Ovary (tissue), 9 donors: ENCODE data around the gene SGCD. TPM values are rescaled to one million over a fixed set of nuclear protein-coding genes. Genes with fewer than 3 reads are reported as not detected.

ENCODE experiments used
- DNase-seq, 5 donors: peaks; one replicate each; pipeline ENCODE4 v3.0.0-alpha.2; 2019 to 2020
- H3K27ac ChIP-seq, 2 donors: fragments of 200-600 bp; one replicate each; pipeline versions ENCODE4 v1.5.1 to v1.8.0; 2019 to 2022
- H3K27me3 ChIP-seq: fragments of 200-600 bp; one replicate; pipeline ENCODE4 v1.8.0; 2022
- H3K36me3 ChIP-seq: fragments of 200-600 bp; sonication (generic); one replicate; pipeline ENCODE4 v1.5.1; 2019
- H3K4me1 ChIP-seq: one replicate; pipeline ENCODE4 v1.8.1; 2013; ENCODE audit warnings: mild to moderate bottlenecking, moderate library complexity; ENCODE audit not compliant: insufficient read depth
- H3K4me3 ChIP-seq: fragments of 200-600 bp; sonication (generic); one replicate; pipeline ENCODE4 v1.5.1; 2017
- H3K9me3 ChIP-seq, 2 donors: fragments of 200-600 bp in 1 of 2; sonication (generic) in 1 of 2; one replicate each; pipeline versions ENCODE4 v1.5.1 to v1.8.1; 2013 to 2019; ENCODE audit warnings: mild to moderate bottlenecking in 1 of 2, moderate library complexity in 1 of 2
- EP300 ChIP-seq: sonication (generic); formaldehyde crosslinking; IDR thresholded peaks from one replicate; pipeline ENCODE4 v1.6.1; 2017; ENCODE audit warnings: antibody characterized with exemption
- POLR2A ChIP-seq: fragments of 450-650 bp; IDR thresholded peaks from one replicate; pipeline ENCODE4 v1.6.1; 2017; ENCODE audit warnings: antibody characterized with exemption, mild to moderate bottlenecking, moderate library complexity
- WGBS, 3 donors: extraction: QIAGEN DNeasy Blood & Tissue Kit in 1 of 3; methylation state at CpG; one replicate each; pipeline versions ENCODE4 v1.1.5 to v1.1.7; 2013 to 2017; 5-methylcytosine and 5-hydroxymethylcytosine counted together
- intact Hi-C, 4 donors: fragments of 100-400 bp; cut with DNase I; formaldehyde crosslinking; loops; one replicate each; pipeline versions ENCODE4 v1.11.0 to v1.15.1; 2022 to 2023
- polyA plus RNA-seq, 2 donors: library from polyadenylated mRNA; stranded (reverse); fragments of 200-250 nt in 1 of 2; fragments of 350-450 nt in 1 of 2; fragmentation: Illumina TruSeq in 1 of 2; extraction: RNeasy Lipid Tissue Mini Kit (QIAGEN cat#74804) in 1 of 2; gene quantifications; one replicate each; pipeline ENCODE4 v1.2.3, GENCODE V29; 2013 to 2014
- total RNA-seq, 7 donors: library from RNA; depleted of rRNA in 2 of 7; stranded (reverse); fragments of >200 nt in 2 of 7; fragmentation: NEBNext Ultra II Directional in 3 of 7; extraction: Animal tissue kit (Norgen Biotek cat#: 25700) in 3 of 7; gene quantifications; one replicate each; pipeline versions ENCODE4 v1.1.0 to v1.2.4, GENCODE V29; 2016 to 2023
- TF ChIP-seq, protein P1 (sequence below), 3 donors: fragments of 450-650 bp in 2 of 3; fragments of 200-600 bp in 1 of 3; IDR thresholded peaks; one replicate each; pipeline versions ENCODE4 v1.5.1 to v1.8.0; 2016 to 2022; ENCODE audit warnings: antibody characterized with exemption in 3 of 3, mild to moderate bottlenecking in 1 of 3
- donor health status: DM: no; HTN: no; CAD: no; lungs with moderate emphysema.
- donor health status: DM: no; HTN: no; CAD: no.
- donor health status: Bipolar disorder and iron deficiency.
- donor health status: DM: yes; HTN: yes; CAD: no.
- donor health status: DM: no; HTN: no; CAD: no.
- donor health status: DM: yes; HTN: yes; CAD: no.

The SGCD gene
- total and polyA plus RNA-seq, 9 donors: 3.7 to 24.0 (median 12.9) TPM

DNA sequence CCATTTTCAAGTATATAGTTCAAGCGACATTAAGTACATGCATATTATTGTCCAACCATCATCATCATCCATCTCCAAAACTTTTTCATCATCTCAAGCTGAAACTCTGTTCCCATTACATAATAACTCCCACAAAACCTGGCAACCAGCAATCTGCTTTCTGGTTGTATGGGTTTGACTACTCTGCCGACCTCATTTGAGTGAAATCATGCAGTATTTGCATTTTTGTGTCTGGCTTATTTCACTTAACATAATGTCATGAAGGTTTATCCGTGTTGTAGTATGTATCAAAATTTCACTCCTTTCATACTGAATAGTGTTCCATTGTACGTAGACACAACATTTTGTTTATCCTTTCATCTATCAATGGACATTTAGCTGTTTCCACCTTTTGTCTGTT, 74.8 kb downstream of the SGCD start:
- no peaks in the 10 kb centered on the region for H3K9me3 ChIP-seq
- H3K36me3 ChIP-seq: no peaks in the 10 kb centered on the region
- 41 to 54% (median 47%) methylated on average over 4 of the region's 4 CpGs for WGBS, 3 donors
- no peaks in the 10 kb centered on the region for H3K27me3 ChIP-seq
- DNase-seq: no peak
- intact Hi-C loops: no loop called here
- H3K4me3 ChIP-seq: no peak overlapping the region
- H3K4me1 ChIP-seq: peaks cover 10% of the 10 kb centered on the region
- TF ChIP-seq, protein P1, sequence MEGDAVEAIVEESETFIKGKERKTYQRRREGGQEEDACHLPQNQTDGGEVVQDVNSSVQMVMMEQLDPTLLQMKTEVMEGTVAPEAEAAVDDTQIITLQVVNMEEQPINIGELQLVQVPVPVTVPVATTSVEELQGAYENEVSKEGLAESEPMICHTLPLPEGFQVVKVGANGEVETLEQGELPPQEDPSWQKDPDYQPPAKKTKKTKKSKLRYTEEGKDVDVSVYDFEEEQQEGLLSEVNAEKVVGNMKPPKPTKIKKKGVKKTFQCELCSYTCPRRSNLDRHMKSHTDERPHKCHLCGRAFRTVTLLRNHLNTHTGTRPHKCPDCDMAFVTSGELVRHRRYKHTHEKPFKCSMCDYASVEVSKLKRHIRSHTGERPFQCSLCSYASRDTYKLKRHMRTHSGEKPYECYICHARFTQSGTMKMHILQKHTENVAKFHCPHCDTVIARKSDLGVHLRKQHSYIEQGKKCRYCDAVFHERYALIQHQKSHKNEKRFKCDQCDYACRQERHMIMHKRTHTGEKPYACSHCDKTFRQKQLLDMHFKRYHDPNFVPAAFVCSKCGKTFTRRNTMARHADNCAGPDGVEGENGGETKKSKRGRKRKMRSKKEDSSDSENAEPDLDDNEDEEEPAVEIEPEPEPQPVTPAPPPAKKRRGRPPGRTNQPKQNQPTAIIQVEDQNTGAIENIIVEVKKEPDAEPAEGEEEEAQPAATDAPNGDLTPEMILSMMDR (IDR thresholded peaks at IDR 0.05): no peak
- no peak for TF ChIP-seq POLR2A
- no peak for TF ChIP-seq EP300
- no peak overlapping the region for H3K27ac ChIP-seq

DNA sequence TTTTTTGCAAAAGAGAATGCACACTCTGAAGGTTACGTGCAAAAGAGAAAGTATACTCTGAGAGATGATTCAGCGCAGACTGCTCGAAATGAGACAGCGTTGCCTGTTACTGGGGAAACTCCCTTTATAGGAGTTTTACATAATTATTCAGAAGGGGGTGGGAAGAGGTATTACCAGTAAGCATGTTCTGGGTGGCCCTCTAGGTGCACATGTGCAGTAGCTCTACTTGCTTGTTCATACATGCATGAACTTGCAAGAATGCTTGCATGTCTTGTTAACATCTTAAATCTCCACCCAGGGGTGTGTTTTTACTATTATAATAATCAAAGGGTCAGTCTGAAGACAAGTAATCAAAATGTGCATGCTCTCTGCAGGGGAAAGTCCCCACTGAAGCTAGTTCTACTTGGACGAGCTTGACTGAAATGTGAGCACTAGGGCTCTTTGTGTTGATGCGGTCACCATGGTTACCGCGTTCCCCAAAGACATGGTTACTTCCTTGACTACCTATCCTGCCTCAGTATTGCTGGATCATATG, 75.5 kb downstream of the SGCD start:
- TF ChIP-seq EP300: no peak
- TF ChIP-seq, protein P1 (IDR thresholded peaks at IDR 0.05): no peak
- TF ChIP-seq POLR2A: no peak
- WGBS, 3 donors: 51 to 68% (median 53%) methylated on average over 8 of the region's 8 CpGs

DNA sequence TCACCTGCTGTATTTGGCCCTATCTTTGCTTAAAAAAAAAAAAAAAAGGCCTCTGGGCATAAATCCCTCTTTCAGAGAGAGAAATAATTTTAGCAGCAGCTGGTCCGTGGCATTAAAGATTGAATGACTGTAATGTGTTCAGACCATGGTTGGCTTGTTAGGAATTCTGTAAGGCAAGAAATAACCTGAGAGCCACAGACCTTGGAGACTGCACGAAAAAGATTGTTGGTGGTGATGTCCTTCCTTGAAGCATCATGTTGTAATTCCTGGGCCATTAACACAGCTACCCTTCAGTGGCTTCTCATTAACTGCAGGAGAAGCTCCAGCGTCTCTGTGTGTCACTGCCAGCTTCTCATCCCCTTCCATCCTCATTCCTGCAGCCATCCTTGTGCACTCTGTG, 79.0 kb downstream of the SGCD start:
- Histone ChIP-seq H3K27me3 (no peaks in the 10 kb centered on the region), H3K4me1 (peaks cover 11% of the 10 kb centered on the region), H3K4me3 (no peak overlapping the region), H3K36me3 (no peaks in the 10 kb centered on the region), H3K27ac (no peak overlapping the region), H3K9me3 (no peaks in the 10 kb centered on the region)
- TF ChIP-seq EP300: no peak
- TF ChIP-seq, protein P1 (IDR thresholded peaks at IDR 0.05): no peak
- no peak for TF ChIP-seq POLR2A
- intact Hi-C loops: no loop called here
- 58 to 75% (median 71%) methylated on average over 3 of the region's 3 CpGs for WGBS, 3 donors
- no peak for DNase-seq

More for the DNA sequence above, 75.5 kb downstream of the SGCD start:
- intact Hi-C loops: no loop called here
- Histone ChIP-seq H3K27me3 (no peaks in the 10 kb centered on the region), H3K27ac (no peak overlapping the region), H3K4me3 (no peak overlapping the region), H3K9me3 (no peaks in the 10 kb centered on the region), H3K4me1 (peaks cover 6% of the 10 kb centered on the region), H3K36me3 (no peaks in the 10 kb centered on the region)
- DNase-seq: peak in 1 of 5 donors; percentile 40

DNA sequence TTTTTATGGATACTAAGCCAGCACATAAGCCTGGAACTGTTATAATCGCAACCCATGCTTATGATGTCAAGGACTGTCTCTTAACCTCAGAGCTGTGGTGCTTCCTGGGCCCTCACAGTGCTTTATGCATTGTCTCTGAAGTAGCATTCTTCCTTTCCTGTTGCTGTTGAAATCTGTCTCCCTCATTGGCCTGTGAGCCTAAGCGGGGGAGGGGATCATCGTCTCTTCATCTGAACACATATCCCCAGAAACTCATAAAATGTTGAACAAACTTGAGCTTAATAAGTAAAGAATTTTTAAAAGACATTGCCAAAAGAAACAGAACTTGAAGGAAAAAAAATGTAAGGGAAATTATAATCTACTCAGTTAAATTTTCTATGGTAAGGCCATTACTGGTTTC, 80.3 kb downstream of the SGCD start:
- WGBS, 3 donors: 77 to 85% (median 81%) methylated on average over 3 of the region's 3 CpGs
- TF ChIP-seq POLR2A: no peak
- no peak for TF ChIP-seq EP300
- TF ChIP-seq, protein P1 (IDR thresholded peaks at IDR 0.05): no peak
- Histone ChIP-seq H3K36me3 (no peaks in the 10 kb centered on the region), H3K27me3 (no peaks in the 10 kb centered on the region), H3K9me3 (no peaks in the 10 kb centered on the region), H3K4me1 (peaks cover 15% of the 10 kb centered on the region), H3K27ac (no peak overlapping the region), H3K4me3 (no peak overlapping the region)
- DNase-seq: no peak
- intact Hi-C loops: no loop called here
